Left ventricle myocardium superior (tissue), 1 donor: ENCODE measurements around the gene CAT. TPM values are rescaled to one million over a fixed set of nuclear protein-coding genes. Genes with fewer than 3 reads are reported as not detected.
"Not testable (repeated sequence)": the region's sequence is repeated elsewhere in the genome, so short reads cannot be mapped to it uniquely, and the experiment has no call there.

Experiments used
- ATAC-seq: fragments of 200-7000 bp; cut with Tn5 transposase; one replicate; pipeline ENCODE4 v1.9.1; 2020; ENCODE audit warnings: mild to moderate bottlenecking, moderate library complexity
- DNase-seq: peaks from one replicate; pipeline ENCODE4 v3.0.0-alpha.2; 2020
- intact Hi-C: fragments of 100-400 bp; cut with micrococcal nuclease; formaldehyde crosslinking; loops from one replicate; pipeline ENCODE4 v1.11.0; 2022
- total RNA-seq: library from RNA; stranded (reverse); fragmentation: NEBNext Ultra II Directional; extraction: Animal tissue kit (Norgen Biotek cat#: 25700); gene quantifications from one replicate; pipeline ENCODE4 v1.2.1, GENCODE V29; 2021
- donor health status: DM: no; HTN: yes; CAD: no; lungs with severe emphysema.

CAT gene
- total RNA-seq, 1 donor from 2014 or later, result 150 TPM

DNA sequence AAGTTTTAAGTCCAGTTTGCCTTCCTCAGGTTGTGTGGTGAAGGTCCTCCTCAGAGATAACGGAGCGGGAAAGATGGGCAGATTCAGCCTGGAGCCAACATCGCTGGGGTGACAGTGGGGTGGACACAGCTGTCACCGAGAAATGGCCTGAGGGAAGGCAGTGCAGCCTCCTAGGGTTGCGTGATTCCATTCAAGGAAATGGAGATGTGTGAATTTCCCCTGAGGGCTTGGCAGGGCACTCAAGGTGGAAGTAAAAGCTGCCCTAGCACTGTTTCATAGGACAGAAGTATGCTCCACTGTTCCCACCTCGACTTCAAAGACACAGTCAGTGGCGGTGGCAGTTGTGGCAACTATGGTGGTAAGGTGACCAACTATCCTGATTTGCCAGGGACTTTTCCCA, 15.4 kb upstream of the CAT start:
- intact Hi-C loops, result no loop called here
- ATAC-seq (no peak), DNase-seq (no peak)

DNA sequence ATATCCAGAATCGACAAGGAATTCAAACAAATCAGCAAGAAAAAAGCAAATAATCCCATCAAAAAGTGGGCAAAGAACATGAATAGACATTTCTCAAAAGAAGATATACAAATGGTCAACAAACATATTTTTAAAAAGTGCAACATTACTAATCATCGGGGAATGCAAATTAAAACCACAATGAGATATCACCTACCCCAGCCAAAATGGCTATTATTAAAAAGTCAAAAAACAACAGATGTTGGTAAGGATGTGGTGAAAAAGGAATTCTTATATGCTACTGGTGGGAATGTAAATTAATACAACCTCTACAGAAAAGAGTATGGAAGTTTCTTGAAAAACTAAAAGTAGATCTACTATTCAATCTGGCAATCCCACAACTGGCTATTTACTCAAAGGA, 13.9 kb upstream of the CAT start:
- DNase-seq, ATAC-seq, intact Hi-C loops: not testable (repeated sequence)

DNA sequence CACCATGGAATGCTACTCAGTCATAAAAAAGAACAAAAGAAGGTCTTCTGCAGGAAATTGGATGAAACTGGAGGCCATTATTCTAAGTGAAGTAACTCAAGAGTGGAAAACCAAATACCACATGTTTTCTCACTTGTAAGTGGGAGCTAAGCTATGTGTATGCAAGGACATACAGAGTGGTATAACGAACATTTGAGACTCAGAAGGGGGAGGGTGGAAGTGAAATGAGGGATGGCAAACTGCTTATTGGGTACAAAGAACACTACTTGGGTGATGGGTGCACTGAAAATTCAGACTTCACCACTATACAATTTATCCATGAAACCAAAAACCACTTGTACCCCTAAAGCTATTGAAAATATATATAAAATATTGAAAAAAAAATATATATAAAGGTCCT, 13.4 kb upstream of the CAT start:
- ATAC-seq (no peak), DNase-seq (no peak)
- intact Hi-C loops, result no loop called here

DNA sequence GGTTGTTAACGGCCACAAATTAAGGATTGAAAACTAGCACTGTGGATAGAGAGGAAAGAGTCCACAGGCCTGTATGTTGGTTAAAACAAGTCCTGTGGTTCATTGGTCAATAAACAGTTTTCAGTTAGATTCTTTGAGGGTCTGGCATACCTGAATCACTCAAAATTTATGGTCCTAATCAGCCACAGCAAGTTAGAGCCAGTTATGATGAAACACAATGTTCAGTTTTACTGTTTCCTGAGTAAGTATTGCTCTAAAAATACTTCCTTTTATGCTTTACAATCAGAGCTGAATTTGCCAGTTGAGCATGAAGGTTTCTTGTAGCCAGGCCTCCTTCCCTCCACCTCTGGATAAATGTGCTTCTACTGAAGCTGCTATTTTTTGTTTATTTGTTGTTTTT, 12.9 kb upstream of the CAT start:
- ATAC-seq (no peak), DNase-seq (no peak)
- intact Hi-C loops, result no loop called here

DNA sequence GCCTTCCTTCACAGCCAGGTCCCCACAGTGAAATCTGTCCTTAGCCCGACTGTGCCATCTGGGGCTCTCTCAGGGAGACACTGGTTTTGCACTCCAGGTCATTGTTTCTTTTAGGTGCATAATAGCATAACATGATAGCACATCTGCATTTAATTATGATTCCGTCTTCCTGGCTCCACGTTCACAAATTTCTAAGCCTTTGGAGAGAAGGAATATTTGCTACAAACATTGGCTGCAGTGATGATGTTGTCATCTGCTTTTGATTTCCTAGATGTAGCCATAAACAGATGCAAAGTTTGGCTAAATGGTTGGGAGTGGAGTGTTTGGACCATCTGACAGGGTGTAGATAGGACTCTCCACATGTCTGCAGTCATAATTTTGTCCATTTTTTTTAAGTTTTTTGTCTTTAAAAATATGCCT, 12.0 kb upstream of the CAT start:
- DNase-seq, result no peak

DNA sequence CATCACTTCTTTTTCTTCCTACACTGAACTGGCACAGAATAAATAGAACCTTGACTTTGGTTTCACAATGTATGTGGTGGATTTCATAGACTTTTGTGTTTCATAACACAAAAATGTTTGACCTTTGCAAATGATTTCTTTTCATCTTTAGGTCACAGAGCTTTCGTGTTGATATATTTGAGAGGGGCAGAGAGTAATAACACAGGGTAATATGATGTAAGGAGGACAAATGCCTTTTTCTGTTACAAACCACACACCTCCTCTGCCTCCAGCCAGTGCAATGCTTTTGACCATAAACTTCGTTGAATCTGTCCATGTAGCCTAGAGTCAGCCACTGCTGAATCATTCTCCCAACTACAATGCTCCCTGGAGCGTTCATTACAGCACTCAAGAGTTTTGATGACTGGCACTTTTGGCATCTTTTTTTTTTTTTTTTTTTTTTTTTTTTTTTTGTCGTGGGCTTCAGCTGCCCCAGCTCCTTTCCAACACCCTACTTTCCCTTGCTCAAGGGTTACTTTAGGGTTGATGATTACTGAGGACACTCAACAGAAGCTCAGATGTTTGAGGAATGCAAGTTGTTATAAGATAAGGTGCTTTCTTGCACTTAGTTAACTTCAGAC, 11.4 kb upstream of the CAT start:
- DNase-seq (no peak), ATAC-seq (peak; percentile 68)
- intact Hi-C loops, result no loop called here

More for the DNA sequence above, 12.0 kb upstream of the CAT start:
- ATAC-seq, result peak; percentile 90
- intact Hi-C loops, result no loop called here

DNA sequence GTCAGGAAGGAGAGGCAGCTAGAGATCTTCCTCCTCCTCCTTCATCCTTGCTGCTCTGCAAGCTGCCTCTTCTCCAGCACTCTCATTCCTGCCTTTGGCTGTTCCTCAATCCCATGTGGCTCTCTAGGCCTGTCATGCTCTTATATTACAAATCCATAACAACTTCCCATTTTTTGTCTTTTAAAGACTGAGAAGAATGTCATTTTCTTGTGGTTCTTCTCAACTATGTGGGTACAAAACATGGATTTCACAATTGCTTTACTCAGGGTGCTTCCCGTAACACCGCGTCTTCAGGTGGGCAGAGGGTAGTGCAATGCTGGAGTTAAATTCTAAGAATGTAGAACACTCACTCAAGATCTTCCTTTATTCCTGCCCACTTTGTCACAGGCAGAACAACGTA, 6.8 kb upstream of the CAT start:
- intact Hi-C loops, result no loop called here
- no peak for ATAC-seq
- no peak for DNase-seq

DNA sequence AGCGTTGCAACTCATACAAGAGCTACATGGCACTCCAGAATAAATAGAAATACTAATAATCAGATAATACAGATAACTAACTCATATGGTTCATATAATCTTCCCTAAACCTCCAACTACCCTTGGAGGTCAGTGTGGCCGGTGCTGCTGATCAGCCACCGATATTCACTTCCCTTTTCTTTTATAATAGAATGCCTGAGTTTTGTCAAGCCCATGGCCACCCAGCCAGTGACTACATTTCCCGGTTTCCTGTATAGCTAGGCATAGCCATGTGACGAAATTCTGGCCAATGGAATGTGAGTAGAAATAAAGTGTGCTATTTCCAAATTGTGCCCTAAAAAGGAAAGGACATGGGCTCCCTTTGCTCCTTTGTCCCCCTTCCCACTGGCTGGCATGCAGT, 5.9 kb upstream of the CAT start:
- intact Hi-C loops, result no loop called here
- no peak for DNase-seq
- no peak for ATAC-seq

DNA sequence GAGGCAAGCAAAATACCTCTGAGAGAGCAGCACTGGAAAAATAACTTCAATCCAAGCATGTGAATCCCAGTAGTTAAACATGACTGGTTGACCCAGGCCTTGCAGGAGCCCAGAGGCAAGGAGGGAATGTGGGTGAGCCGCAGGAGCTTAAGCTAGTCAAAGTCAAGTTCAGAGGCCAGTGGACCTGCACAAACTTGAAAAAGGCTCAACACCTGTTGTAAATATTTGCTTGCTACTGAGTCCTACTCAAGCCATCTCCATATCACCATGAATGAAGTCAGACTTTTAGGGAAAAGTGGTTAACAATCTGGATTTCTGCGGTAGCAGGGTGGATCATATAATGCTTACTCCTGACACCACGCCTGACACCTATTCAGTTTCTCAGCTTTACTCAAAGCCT, 4.8 kb upstream of the CAT start:
- no peak for DNase-seq
- no peak for ATAC-seq
- intact Hi-C loops, result no loop called here

DNA sequence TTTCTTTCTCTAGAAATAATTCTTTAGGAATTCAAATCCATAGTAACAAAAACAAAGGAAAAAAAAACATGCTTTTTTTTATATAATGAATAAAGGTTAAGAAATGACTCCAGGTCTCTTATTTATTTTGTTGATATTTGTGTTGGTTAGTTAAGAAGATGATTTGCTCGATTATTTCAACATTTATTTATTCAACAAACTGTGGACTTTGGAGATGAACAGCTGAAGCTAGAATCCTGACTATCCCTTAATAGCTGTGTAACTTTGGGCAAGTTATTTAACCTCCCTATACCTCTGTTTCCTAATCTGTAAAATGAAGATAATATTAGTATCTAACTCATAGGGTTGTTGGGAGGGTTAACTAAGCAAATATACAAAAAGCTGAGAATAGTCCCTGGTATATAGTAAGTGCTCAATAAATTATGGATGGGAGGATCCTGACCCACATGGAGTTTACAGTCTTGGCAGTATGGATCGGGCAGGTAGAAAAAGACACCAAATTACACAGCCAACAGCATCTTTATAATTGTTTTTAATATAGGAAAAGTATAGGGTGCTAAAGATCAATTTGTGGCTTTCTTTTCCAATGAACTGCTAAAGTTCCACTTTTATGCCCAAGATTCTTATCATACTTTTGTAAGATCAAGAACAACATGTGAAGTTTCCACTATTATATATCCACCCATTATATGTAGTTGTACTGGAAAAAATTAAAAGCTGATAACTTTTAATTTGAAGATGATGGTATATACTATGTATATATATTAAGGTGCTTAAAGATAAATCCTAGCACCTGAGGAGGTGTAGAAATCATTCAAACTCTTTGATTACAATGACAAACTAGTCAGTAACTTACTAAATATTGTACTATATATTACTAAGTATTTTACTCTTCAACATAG, 1.3 kb upstream of the CAT start:
- DNase-seq (no peak), ATAC-seq (no peak)
- intact Hi-C loops, result no loop called here

DNA sequence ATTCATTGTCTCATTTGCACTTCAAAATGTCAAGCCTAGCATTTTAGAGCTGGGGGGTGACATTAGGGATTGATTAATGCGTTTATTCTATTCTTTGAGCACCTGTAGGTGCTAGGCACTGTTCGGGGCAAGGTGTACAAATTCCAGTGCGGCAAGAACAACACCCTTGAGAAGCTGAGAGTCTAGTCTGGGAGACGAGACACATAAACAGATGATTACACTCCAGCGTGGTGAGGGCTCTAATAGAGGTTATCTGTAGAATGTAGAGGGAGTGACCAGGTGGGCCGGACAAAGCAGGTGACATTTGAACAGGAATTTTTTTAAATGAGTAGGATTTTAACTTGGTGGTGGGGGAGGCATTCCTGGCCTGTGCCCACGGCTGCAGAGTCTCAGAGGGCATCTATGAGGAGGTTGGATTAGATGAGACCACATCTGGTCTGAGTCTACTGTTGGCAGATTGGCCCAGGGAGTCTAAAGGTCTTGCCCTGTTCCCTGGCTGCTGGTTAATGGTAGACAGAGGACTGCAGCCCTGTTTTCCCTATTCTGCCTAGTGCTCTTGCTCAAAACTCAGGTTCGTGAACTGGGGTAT, 970 bp downstream of the CAT start:
- DNase-seq (no peak), ATAC-seq (no peak)
- intact Hi-C loops, result no loop called here

DNA sequence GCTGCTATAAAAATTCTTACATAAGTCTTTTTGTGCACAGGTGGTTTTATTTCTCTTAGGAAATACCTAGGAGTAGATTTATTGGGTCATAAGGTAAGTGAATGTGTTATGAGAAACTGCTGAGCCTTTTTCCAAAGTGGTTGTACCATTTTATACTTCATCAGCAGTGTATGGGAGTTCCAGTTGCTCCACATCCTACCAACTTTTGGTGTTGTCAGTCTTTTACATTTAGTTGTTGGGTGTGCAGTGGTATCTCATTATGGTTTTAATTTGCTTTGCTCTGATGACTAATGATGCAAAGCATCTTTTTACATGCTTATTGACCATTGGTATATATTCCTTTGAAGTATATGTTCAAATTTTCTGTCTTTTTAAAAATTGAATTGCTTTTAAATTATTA, 3.1 kb downstream of the CAT start:
- no peak for ATAC-seq
- intact Hi-C loops, result no loop called here

DNA sequence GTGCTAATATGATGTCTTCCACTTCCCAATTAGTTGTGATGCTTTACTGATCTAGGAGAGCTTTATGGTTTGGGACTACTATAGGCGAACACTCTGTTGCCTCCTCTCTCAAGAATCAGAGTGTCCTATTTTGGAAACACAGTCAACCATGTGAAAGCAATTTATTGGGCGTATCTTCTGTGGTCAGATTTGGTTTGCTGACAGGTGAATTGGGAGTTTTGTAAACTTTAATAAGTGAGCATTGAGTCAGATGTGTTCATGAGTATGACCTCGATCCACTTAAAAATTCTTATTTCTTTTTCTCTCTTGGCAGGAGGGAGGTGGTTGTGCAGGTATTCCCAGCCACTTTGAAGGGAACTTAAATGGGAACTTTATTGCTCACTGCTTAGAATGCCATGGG, 4.4 kb downstream of the CAT start:
- DNase-seq, result no peak
- intact Hi-C loops, result no loop called here

More for the DNA sequence above, 3.1 kb downstream of the CAT start:
- DNase-seq, result no peak

DNA sequence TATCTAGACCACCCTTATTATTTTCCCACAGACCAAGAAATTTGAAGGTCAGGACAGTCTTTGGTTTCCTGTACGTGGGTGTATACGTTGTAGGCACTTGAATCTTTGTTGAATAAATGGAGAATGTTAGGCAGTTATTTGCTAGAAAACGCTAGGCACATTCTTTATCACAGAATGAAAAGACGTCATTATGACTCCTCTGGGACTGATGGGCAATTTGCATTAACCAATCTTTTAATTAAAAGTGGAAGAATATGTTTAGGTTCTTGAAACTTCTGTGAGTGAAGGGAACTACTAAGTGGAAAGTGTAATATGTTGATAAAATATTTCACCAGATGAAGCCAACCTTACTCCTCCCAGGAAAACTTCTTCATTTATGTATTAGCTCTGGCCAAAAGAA, 5.7 kb downstream of the CAT start:
- ATAC-seq (no peak), DNase-seq (no peak)
- intact Hi-C loops, result no loop called here

More for the DNA sequence above, 4.4 kb downstream of the CAT start:
- no peak for ATAC-seq

DNA sequence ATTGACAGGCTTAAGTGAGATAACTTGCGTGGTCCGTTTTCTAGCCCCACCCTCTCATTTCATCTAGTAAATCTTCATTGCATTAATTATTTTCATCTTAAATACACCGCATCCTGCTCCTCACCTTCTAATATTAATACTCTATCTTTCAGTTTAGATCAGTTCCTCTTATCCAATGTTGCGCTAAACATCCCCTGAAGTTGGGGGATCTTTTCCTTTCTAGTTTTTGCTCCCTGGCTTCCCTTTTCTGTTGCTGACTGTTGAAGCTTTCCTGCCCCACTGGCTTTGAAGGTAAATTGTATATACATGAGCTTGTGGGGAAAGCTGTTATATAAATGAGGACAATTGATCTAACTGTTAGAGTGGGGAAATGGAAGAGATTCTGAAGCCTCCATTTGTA, 7.2 kb downstream of the CAT start:
- intact Hi-C loops, result no loop called here
- DNase-seq, result no peak
- no peak for ATAC-seq

DNA sequence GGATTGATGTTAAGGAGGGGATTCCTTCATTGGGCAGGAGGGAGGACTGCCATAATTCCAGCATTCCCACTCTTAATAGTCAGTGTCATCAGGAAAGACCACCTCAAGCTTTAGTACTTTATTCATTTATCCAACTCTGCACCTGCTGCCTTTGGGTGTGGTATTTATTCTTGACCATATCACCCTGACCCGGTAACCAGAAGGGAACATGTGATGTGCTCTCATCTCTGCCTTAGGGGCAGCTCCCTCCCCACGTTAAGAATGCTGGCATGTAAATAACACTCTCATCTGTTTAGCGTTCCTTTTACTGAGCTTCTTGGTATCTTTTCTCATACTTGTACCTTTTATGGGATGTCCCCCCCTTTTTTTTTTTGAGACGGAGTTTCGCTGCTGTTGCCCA, 7.7 kb downstream of the CAT start:
- ATAC-seq (peak; percentile 41), DNase-seq (no peak)
- intact Hi-C loops, result no loop called here

DNA sequence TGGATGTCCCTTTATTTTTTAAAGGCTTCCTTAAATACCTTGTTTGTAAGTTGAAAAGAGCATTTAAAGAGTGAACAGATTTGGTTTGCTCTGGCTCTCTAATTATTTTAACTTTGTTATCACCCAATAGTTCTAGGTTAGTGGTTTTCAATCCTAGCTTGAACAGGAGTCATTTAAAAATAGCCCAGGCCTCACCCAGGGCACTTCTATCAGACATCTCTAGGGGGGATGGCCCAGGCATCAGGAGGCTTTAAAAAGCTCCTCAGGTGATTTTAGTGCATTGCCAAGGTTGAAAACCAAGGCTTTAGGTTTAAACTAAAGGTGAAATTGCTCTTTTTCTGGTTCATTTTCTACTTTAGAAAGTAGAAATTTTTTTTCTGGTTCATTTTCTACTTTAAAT, 8.3 kb downstream of the CAT start:
- intact Hi-C loops, result no loop called here
- DNase-seq, result no peak
- ATAC-seq, result peak; percentile 85

DNA sequence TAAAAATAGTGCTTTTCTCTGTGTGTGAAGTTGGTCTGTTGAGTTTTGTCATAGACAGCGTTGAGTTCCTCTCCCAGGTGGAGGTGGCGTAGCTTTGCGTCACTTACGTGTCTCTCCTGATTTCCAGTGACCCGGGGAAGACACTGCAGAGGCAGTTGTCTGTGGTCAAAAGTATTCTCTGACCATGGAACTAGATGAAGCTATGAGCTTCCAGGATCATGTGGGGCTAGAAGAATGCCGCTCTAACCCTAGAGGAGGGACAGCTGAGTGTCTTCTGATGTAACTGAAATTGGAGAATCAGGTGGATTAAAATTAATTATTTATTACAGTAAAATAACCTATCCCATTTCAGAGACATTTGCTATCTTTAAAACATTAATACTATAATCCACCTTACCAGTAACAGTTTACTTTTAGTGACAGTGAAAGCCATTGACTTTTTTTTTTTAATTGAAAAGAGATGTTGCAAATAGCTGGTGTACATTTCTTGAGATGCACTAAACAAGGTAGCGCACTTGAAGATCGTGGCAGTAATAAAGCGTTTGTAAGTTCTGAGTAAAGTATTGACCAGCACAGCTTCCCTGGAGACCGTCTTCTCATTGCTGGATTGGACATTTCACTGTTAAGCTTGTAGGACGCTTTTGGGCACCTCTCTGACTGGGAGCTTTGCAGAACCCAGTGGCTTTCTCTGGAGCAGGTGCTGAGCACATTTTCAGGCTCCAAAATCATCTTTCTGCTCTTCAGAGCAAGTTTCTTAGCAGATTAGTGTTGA, 9.7 kb downstream of the CAT start:
- ATAC-seq (no peak), DNase-seq (no peak)
- intact Hi-C loops, result no loop called here

DNA sequence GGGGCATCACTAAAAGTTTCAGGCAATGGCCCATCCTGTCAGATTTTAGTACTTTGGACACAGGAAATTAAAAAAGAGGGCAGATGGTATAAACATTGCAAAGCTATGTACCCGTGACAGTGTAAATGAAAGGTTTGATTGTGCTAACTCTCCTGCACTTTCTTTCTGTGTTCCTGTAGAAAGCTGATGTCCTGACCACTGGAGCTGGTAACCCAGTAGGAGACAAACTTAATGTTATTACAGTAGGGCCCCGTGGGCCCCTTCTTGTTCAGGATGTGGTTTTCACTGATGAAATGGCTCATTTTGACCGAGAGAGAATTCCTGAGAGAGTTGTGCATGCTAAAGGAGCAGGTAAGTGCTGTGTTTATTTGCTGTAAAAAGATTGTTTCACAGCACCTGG, 10.3 kb downstream of the CAT start:
- no peak for DNase-seq
- intact Hi-C loops, result no loop called here
- no peak for ATAC-seq

DNA sequence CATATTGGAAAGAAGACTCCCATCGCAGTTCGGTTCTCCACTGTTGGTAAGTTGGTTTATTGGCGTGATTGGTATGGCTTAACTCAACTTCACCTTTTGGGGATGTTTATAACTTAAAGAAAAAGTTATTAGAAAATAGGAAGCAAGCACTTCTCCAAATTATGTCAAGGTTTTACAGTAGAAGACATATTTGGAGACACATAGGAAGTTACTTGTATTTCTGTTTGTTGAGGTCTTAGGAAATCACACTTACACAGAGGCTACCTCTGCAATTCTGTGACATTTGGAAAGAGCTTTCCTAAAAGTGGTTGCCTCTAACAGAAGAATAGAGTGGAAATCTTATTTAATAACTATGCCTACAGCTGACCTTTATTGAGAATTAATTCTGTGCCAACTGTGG, 12.3 kb downstream of the CAT start:
- DNase-seq (no peak), ATAC-seq (no peak)
- intact Hi-C loops, result no loop called here
